Astrocyte of the cerebellum (primary cell): ENCODE data around the gene DSTN.

Experiments used
- DNase-seq: peaks from one replicate; pipeline ENCODE4 v3.0.0-alpha.2; 2011; ENCODE audit warnings: low read depth
- H3K4me3 ChIP-seq: 2 replicates; pipeline ENCODE4 v1.5.1; 2011; ENCODE audit warnings: mild to moderate bottlenecking, low read depth, low read length, moderate library complexity
- CTCF ChIP-seq: IDR thresholded peaks from 2 replicates; pipeline ENCODE4 v1.5.1; 2012; ENCODE audit warnings: low read length, low read depth, moderate library complexity, mild to moderate bottlenecking; ENCODE audit errors: missing control alignments
- in situ Hi-C: cut with HindIII; loops from 2 replicates; pipeline ENCODE4 v1.10.0; 2017; ENCODE audit warnings: low sequenced_read_pairs

DSTN gene

GRCh38 chr20:17616480-17617211 is 46.8 kb downstream of the DSTN start:
- no peak for TF ChIP-seq CTCF
- in situ Hi-C loops: no loop called here
- no peak for DNase-seq

GRCh38 chr20:17617212-17617867 is 47.5 kb downstream of the DSTN start:
- H3K4me3 ChIP-seq: no peak overlapping the region
- in situ Hi-C loops: no loop called here
- DNase-seq: peak; percentile 19
- peak; percentile 72 for TF ChIP-seq CTCF

More at GRCh38 chr20:17616480-17617211, 46.8 kb downstream of the DSTN start:
- H3K4me3 ChIP-seq: no peak overlapping the region

- TF ChIP-seq CTCF: no peak
- DNase-seq: no peak
- no peak overlapping the region for H3K4me3 ChIP-seq
- in situ Hi-C loops: no loop called here
Observed at GRCh38 chr20:17617868-17618672, 48.2 kb downstream of the DSTN start.

GRCh38 chr20:17618673-17619013 is 48.8 kb downstream of the DSTN start:
- H3K4me3 ChIP-seq: no peak overlapping the region
- TF ChIP-seq CTCF: no peak
- DNase-seq: no peak
- in situ Hi-C loops: no loop called here

GRCh38 chr20:17619351-17620093 is 49.6 kb downstream of the DSTN start:
- no peak for TF ChIP-seq CTCF
- DNase-seq: no peak
- H3K4me3 ChIP-seq: no peak overlapping the region
- in situ Hi-C loops: no loop called here
